ENCODE results near the gene IFT57.

IFT57 gene

GRCh38 chr3:108182339-108182738 lies 39.9 kb downstream of the IFT57 start:
- Histone ChIP-seq H3K4me1 (ENCODE audit: insufficient read depth, low read length) (no peaks in the 10 kb centered on the region), H3K27me3 (ENCODE audit: insufficient read depth, low read length, poor library complexity) (no peaks in the 10 kb centered on the region), H4K20me1 (ENCODE audit: insufficient read depth, low read length) (no peaks in the 10 kb centered on the region), H2AFZ (ENCODE audit: low read depth, low read length) (no peak overlapping the region), H3K27ac (ENCODE audit: low read length) (no peak overlapping the region), H3K9ac (ENCODE audit: low read depth, low read length) (no peak overlapping the region), H3K4me2 (ENCODE audit: insufficient read depth, low read length) (no peak overlapping the region), H3K36me3 (ENCODE audit: insufficient read depth, low read length) (no peaks in the 10 kb centered on the region), H3K9me3 (ENCODE audit: insufficient read depth, low read length, severe bottlenecking) (no peaks in the 10 kb centered on the region), H3K79me2 (ENCODE audit: insufficient read depth, low read length) (no peaks in the 10 kb centered on the region), H3K4me3 (ENCODE audit: low read depth in 1 of 2, low read length in 2 of 2) (no peak overlapping the region)
- ATAC-seq (ENCODE audit: insufficient read depth, low read depth) (no peak), DNase-seq (no peak)
- TF ChIP-seq CTCF (IDR thresholded peaks at IDR 0.05; ENCODE audit: borderline replicate concordance, extremely low read depth, low read length, poor library complexity, severe bottlenecking) (no peak), EZH2 (IDR thresholded peaks at IDR 0.05; ENCODE audit: borderline replicate concordance, low read depth, low read length, severe bottlenecking) (no peak)

GRCh38 chr3:108181172-108181571 lies 41.1 kb downstream of the IFT57 start:
- Histone ChIP-seq H3K9me3 (ENCODE audit: insufficient read depth, low read length, severe bottlenecking) (no peaks in the 10 kb centered on the region), H3K79me2 (ENCODE audit: insufficient read depth, low read length) (no peaks in the 10 kb centered on the region), H3K4me3 (ENCODE audit: low read depth in 1 of 2, low read length in 2 of 2) (no peak overlapping the region), H3K27me3 (ENCODE audit: insufficient read depth, low read length, poor library complexity) (no peaks in the 10 kb centered on the region), H3K36me3 (ENCODE audit: insufficient read depth, low read length) (no peaks in the 10 kb centered on the region), H3K4me2 (ENCODE audit: insufficient read depth, low read length) (no peak overlapping the region), H3K9ac (ENCODE audit: low read depth, low read length) (no peak overlapping the region), H4K20me1 (ENCODE audit: insufficient read depth, low read length) (no peaks in the 10 kb centered on the region), H3K4me1 (ENCODE audit: insufficient read depth, low read length) (no peaks in the 10 kb centered on the region), H3K27ac (ENCODE audit: low read length) (no peak overlapping the region), H2AFZ (ENCODE audit: low read depth, low read length) (no peak overlapping the region)
- no peak for TF ChIP-seq EZH2 (IDR thresholded peaks at IDR 0.05; ENCODE audit: borderline replicate concordance, low read depth, low read length, severe bottlenecking)
- no peak for TF ChIP-seq CTCF (IDR thresholded peaks at IDR 0.05; ENCODE audit: borderline replicate concordance, extremely low read depth, low read length, poor library complexity, severe bottlenecking)
- ATAC-seq (ENCODE audit: insufficient read depth, low read depth), result no peak
- DNase-seq, result no peak

GRCh38 chr3:108180194-108180593 lies 42.0 kb downstream of the IFT57 start:
- Histone ChIP-seq H3K27me3 (ENCODE audit: insufficient read depth, low read length, poor library complexity) (no peaks in the 10 kb centered on the region), H3K79me2 (ENCODE audit: insufficient read depth, low read length) (no peaks in the 10 kb centered on the region), H3K9me3 (ENCODE audit: insufficient read depth, low read length, severe bottlenecking) (no peaks in the 10 kb centered on the region), H3K36me3 (ENCODE audit: insufficient read depth, low read length) (no peaks in the 10 kb centered on the region), H3K4me3 (ENCODE audit: low read depth in 1 of 2, low read length in 2 of 2) (no peak overlapping the region), H3K9ac (ENCODE audit: low read depth, low read length) (no peak overlapping the region), H3K4me2 (ENCODE audit: insufficient read depth, low read length) (no peak overlapping the region), H4K20me1 (ENCODE audit: insufficient read depth, low read length) (no peaks in the 10 kb centered on the region), H3K27ac (ENCODE audit: low read length) (no peak overlapping the region), H3K4me1 (ENCODE audit: insufficient read depth, low read length) (no peaks in the 10 kb centered on the region), H2AFZ (ENCODE audit: low read depth, low read length) (no peak overlapping the region)
- TF ChIP-seq EZH2 (IDR thresholded peaks at IDR 0.05; ENCODE audit: borderline replicate concordance, low read depth, low read length, severe bottlenecking) (no peak), CTCF (IDR thresholded peaks at IDR 0.05; ENCODE audit: borderline replicate concordance, extremely low read depth, low read length, poor library complexity, severe bottlenecking) (no peak)
- DNase-seq (no peak), ATAC-seq (ENCODE audit: insufficient read depth, low read depth) (no peak)

- Histone ChIP-seq H3K27me3 (ENCODE audit: insufficient read depth, low read length, poor library complexity) (no peaks in the 10 kb centered on the region), H4K20me1 (ENCODE audit: insufficient read depth, low read length) (no peaks in the 10 kb centered on the region), H3K27ac (ENCODE audit: low read length) (no peak overlapping the region), H3K36me3 (ENCODE audit: insufficient read depth, low read length) (no peaks in the 10 kb centered on the region), H3K4me1 (ENCODE audit: insufficient read depth, low read length) (no peaks in the 10 kb centered on the region), H3K79me2 (ENCODE audit: insufficient read depth, low read length) (no peaks in the 10 kb centered on the region), H3K4me3 (ENCODE audit: low read depth in 1 of 2, low read length in 2 of 2) (no peak overlapping the region), H2AFZ (ENCODE audit: low read depth, low read length) (no peak overlapping the region), H3K9ac (ENCODE audit: low read depth, low read length) (no peak overlapping the region), H3K4me2 (ENCODE audit: insufficient read depth, low read length) (no peak overlapping the region), H3K9me3 (ENCODE audit: insufficient read depth, low read length, severe bottlenecking) (no peaks in the 10 kb centered on the region)
- no peak for TF ChIP-seq EZH2 (IDR thresholded peaks at IDR 0.05; ENCODE audit: borderline replicate concordance, low read depth, low read length, severe bottlenecking)
- no peak for TF ChIP-seq CTCF (IDR thresholded peaks at IDR 0.05; ENCODE audit: borderline replicate concordance, extremely low read depth, low read length, poor library complexity, severe bottlenecking)
- DNase-seq, result no peak
- ATAC-seq (ENCODE audit: insufficient read depth, low read depth), result no peak
These were observed 43.5 kb downstream of the IFT57 start for GRCh38 chr3:108178676-108179075.
